HK-2 (cell line): ENCODE measurements around the gene ADIG.

Experiments
- DNase-seq: peaks from one replicate; pipeline ENCODE4 v3.0.0-alpha.2; 2018; ENCODE audit not compliant: unreplicated experiment

The ADIG gene

DNA sequence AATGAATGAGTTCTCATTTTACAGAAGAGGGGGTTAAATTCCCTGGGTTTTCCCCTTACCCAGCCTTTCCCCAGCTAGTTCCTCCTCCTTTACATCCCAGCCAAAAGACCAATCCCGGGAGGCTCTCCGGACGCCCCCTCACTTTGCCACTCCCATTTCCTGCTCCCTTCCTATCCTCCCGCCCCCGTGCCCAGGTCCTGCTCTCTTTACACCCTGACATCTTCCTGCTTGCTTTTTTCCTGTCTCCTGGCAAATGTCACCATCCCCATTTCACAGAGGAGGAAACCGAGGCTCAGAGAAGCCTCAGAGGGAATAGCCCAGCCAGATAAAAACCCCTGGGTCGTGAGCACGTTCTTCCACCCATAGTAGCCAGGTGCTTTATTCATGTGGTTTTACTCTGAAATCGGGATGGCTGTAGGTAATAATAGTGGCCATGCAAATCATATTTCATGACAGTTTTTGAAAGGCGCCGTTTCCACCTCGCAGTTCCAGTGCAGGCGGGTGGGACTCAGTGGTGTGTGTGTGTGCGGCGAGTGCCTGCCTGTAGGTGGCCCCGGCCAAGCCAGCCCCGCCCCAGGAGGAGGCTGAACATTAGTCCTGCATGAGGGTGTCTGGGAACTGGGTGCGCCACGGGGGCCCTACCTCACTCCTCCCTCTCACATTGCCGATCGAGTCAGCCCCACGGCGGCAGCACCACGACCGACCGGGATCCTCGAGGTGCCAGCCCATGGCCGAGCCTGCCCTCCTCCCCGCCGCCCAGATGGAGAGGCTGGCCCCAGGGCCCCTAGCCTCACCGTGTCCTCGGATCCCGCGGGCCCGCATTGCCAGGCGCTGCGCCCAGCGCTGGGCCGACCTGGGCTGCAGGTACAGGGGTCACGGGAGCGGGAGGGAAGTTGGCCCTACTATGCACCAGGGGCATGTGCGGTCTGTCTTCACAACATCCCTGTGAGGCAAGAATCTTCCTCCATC, 20.5 kb downstream of the ADIG start, which contains the start of gene ARHGAP40:
ARHGAP40 (plus strand) TSS at position 594 of the 969 bp plus-strand sequence.
- DNase-seq, result peak; percentile 90

- peak; percentile 44 for DNase-seq
These were observed 21.2 kb downstream of the ADIG start for GRCh38 chr20:38602185-38602581.

DNA sequence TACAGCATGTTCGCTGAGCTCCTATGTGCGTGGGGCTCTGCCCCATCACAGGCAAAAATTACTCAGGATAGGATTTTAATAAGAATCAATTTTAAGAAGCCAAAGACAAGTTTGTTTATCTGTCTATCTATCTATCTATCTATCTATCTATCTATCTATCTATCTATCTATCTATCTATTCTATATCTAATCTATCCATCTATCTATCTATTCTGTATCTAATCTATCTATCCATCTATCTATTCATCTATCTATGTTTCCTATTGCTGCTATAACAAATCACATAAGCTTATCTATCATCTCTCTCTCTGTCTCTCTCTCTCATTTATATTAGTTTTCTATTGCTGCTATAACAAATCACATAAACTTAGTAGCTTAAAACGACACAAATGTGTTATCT, 22.3 kb downstream of the ADIG start:
- DNase-seq, result no peak

- peak; percentile 66 for DNase-seq
These were observed 23.9 kb downstream of the ADIG start for GRCh38 chr20:38604873-38605303.

GRCh38 chr20:38607351-38607750, 26.4 kb downstream of the ADIG start:
- no peak for DNase-seq

DNA sequence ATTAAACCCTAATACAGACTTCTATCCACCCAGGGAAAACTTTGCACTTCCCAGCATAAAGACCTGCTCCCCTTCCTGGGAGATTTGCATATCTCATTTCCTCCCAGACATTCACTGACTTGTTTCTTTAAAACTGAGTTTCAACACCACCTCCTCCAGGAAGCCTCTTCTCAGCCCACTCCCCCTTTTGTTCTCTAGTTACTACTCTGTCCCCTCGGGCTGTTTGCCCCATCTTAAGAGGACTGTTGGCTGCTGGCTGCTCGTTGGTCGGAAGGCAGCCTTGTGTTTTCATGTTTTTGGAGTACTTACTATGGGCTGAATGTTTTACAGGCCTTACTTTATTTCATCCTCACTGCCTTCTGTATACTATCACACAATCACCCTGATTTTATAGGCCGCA, 27.2 kb downstream of the ADIG start:
- no peak for DNase-seq

DNA sequence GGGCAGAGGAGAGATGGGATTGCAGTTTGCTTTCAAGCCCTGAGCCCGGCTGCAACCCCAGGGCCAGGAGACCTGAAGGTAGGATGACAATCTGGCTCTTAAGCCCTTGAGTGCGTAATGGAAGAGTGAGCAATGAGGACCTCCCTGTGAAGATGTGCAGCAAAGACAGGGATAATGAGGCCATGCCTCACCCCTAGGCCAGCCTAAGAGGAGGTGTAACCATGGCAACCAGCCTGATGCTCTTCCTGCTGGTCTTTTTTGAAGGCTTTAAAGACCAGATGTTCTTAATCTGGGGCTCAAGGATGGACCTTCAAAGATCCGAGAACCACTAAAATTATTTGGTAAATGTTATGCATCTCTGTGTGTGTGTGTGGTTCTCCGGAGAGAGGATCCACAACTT, 28.8 kb downstream of the ADIG start:
- DNase-seq, result no peak

GRCh38 chr20:38610521-38610920, 29.5 kb downstream of the ADIG start:
- no peak for DNase-seq

GRCh38 chr20:38612751-38613515, 31.9 kb downstream of the ADIG start:
- DNase-seq, result no peak

DNA sequence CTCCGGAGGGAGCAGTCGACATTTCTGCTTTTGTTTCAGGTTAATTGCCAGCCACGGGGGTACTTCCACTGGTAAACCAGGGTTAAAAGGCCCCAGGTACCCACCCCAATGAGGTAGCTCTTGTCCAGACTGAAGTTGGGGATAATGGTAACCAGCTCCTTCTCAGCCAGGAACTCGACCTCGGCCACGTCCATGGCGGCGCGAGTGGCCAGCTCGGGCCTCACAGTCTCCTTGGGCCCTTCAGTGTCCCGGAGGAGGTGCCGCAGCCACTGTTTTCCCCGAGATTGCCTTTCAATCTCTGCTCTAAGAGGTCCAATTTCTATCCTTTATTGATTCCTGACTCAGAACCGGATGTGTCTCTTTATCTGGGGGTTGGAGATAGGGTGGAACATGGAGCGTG, 34.3 kb downstream of the ADIG start:
- DNase-seq, result no peak

DNA sequence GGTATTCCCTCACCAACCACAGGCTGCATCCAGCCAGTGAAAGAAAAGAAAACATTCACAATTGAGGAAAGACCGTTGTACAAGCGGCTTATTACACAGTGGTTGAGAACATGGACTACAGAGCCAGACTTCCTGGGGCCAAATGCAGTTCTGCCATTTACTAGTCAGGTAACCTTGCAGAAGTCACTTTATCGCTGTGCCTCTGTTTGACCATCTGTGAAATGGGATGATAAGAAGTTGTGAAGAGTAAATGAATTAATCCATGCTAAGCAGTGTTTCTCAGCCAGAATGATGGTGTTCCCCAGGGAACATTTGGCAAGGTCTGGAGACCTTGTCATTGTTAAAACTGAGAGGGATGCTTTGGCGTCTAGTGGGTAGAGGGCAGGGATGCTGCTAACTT, 35.5 kb downstream of the ADIG start:
- DNase-seq, result no peak

GRCh38 chr20:38617011-38617829, 36.2 kb downstream of the ADIG start:
- peak; percentile 94 for DNase-seq

GRCh38 chr20:38617830-38618196, 36.8 kb downstream of the ADIG start:
- DNase-seq, result no peak

- DNase-seq, result no peak
These were observed 39.4 kb downstream of the ADIG start for GRCh38 chr20:38620441-38620840.

DNA sequence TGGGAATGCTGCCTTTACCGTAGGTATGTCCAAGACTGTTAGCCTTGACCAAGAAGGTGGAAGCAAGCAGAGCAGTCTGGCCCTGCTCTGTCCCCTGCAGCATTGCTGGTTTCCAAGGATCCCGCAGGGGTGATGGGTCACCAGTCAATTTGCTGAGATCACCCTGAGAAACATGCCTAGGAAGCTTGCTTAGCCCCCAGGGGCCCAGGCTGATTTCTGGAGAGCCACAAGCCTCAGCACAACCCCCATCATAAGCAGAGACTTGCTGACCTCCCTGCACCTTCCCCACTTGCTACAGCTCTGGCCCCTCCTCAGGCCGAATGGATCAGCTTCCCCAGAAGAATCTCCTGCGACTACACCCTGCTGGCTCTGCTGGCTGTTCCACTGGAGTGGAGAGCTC, 42.1 kb downstream of the ADIG start:
- DNase-seq, result no peak

- DNase-seq, result no peak
These were observed 43.1 kb downstream of the ADIG start for GRCh38 chr20:38624084-38624483.

GRCh38 chr20:38625896-38626295, 44.9 kb downstream of the ADIG start:
- no peak for DNase-seq

GRCh38 chr20:38626921-38627659, 46.1 kb downstream of the ADIG start:
- no peak for DNase-seq

- no peak for DNase-seq
These were observed 47.8 kb downstream of the ADIG start for GRCh38 chr20:38628580-38629470.

GRCh38 chr20:38629979-38630378, 49.0 kb downstream of the ADIG start:
- no peak for DNase-seq
